HG02610 (cell line): ENCODE results near the gene ANO7.

Experiments
- ATAC-seq: cut with Tn5 transposase; IDR thresholded peaks from one replicate; pipeline ENCODE4 v1.9.1; 2021; ENCODE audit warnings: mild to moderate bottlenecking, moderate library complexity; ENCODE audit not compliant: unreplicated experiment

ANO7 gene

GRCh38 chr2:241225983-241226382 lies 37.5 kb downstream of the ANO7 start:
- ATAC-seq: no peak

DNA sequence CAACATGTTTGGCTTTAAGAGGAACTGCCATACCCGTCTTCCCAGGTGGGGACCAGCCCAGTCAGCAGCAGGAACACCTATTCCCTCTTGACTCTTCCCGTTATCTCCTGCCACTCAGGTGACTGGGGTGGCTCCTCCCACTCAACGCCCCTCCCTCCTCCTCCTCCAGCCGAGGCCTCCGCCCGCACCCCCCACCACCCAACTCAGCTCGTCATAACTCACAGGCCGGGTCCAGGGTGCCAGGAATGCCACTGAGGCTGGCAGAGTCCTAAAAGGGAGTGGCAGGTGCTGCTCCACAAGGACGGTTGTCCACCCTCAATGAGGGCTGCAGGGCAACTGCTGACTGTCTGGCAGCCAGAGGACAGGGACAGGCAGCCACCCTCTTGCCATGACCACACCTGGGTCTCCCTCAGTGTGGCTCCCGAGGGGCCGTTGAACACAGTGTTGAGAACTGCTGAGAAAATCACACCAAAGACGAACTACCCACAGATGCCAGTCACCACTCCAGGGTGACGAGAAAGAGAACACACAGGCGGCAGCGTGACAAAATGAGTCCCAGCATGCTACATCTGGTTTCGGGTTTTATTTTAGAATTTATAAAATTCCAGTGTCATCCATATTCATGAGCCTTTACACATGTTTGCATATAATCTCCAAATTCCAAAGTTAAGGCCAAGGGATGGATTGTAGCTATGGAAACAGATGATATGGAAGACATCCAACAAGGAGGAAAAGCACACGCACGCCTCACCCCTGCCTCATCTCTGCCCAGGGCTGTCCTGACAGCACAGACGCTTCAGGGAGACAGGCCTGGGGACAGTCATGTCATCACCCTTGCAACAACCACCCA lies 38.5 kb downstream of the ANO7 start:
- no peak for ATAC-seq

DNA sequence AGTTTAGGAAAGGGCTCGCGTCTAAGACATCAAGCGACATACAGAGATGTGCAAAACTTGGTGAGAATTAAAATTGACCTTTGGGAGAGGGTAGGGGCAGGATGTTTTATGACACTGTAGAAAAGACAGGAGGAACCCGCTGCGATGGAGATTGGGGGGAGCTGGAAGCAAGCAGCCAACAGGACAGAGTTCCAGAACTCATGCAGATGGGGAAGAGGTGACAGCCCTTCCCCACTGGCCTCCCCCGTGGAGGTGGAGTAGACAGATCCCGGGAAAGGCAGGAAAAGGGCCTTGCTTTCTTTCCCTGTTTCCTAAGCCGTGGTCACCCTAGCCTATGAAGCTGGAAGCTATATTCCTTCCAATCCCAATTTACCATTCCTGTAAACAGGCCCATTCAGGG lies 39.1 kb downstream of the ANO7 start:
- ATAC-seq: no peak

DNA sequence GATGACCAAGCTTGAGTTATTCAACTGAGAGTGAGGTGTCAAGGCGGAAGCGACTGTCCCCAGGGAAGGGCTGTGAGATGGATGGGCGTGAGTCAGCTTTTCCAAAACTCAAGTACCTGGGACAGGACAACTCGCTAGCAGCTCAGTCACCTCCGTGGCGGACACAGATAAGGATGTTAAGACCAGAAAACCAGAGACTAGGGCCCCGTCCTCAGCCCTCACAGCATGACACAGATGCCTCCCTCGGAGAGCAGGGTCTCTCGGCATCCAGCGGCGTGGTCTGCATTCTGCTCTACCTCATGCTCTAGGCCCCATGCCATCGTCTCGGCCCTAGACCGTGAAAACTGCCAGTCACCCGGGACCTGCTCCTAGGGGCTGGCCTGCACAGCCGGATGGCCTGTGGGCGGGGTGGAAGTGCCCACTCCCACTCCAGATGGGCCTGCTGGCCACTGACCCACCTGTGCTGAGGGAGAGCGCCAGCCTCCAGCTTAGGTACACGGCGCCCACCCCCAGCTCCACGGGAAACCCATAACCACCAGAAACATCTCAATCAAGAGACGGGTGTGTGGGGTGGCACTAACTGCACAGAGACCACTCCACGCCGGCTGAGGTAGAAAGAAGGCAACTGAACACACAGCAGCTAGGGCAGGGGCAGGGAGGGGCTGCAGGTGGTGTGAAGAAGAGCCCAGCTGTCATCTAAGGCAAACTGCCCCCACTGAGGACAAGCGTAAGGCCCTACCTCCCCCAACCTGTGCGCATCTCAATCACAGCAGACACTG lies 39.8 kb downstream of the ANO7 start:
- no peak for ATAC-seq

DNA sequence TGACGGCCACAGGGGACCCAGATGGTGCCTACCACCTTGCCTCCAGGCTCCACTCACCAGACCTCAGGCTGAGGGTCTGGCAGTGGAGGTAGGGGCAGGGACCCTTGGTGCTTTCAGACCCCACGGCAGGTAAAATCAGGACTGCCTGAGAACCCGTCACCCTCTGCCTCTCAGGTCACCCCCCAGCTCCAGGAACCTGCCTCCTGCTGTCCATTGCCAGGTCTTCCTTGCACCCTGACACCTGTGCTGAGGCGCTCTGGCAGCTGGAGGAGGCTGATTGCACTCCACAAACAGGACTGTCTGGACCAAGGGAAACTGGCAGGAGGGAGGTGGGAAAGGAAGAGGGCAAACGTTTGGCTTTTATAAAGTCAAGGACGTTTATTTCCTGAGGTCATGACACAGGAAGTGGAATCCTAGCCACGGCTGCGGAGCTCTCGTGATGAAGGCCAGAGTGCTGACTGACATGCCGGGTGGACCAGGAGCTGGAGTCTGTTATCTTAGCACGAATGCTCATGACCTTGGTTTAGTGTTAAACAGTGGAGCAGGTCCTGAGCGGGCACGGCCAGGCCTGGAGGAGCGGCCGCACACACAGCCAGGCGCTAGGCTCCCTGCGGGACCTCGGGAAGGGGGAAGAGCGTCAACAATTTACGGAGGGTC lies 40.5 kb downstream of the ANO7 start:
- no peak for ATAC-seq

GRCh38 chr2:241229563-241230401 lies 41.3 kb downstream of the ANO7 start:
- ATAC-seq: no peak

GRCh38 chr2:241230435-241230834 lies 42.0 kb downstream of the ANO7 start:
- ATAC-seq: no peak

DNA sequence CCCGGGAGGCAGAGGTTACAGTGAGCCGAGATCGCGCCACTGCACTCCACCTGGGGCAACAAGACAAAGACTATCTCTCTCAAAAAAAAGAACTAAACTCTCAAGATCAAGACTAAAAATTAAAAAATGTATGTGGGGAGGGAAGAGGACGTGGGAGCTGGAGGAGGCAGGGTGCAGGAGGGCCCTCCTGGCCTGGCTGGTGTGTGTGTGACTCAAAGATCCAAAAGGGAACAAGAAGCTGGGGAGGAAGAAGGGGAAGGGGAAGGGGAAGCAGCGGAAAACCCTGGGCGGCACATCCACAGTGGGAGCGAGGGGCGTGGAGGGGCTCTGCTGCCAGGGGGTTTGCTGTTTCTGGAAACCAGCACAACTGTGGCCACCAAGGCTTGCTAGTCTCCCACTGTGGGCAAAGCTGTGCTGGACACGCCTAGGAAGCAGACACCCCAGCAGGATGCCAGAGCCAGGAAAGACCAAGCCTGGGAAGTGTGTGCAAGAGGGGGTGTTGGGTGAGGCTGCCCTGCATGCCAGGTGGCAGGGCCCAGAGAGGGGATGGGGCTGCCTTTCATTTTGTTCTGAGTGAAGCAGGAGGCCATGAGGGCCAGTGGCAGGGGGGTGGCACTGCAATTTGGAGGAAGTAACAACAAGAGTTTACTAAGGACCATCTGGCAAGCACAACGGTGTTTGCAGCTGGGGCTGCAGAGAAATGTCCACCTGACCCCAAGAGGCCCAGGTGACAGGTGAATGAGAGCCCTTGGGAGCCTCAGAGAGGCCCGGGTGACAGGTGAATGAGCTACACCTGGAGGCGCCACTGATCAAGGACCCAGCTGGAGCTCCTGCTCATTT lies 44.5 kb downstream of the ANO7 start:
- no peak for ATAC-seq

- ATAC-seq: no peak
Measured at GRCh38 chr2:241234066-241234790, 45.8 kb downstream of the ANO7 start.

DNA sequence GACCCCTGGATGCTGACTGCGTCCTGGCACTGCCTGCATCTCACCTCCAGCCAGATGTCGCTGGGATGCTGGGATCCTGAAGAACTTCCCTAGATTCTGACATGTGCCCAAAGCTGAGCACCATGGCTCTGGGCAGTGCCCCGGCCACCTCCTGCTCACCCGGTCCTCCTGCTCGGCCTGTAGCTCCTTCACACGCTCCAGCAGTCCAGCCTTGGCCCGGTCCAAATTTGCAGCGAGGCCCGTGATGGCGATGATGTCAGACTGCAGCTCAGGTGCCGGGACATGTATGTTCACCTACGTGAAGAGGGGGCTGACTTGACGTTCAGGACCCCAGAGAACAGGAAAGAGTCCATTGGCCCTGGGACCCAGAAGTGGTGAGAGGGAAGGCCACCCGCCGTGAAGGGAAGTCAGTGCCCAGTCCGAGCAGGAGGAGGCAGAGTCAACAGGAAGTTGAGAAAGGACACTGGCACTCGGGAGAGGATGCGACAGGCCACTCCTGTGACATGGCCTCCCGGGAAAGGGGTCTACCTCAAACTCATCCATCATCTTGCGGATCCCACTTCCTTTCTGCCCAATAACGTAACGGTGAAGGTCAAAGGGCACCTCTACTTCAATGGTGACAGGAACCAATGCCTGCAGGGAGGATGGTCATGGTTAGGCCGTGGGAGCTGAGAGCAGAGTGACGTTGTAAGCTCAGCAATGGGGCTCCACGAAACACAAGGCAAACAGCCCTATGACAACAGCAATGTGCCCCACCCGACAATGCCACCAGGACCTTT lies 46.7 kb downstream of the ANO7 start:
- no peak for ATAC-seq

GRCh38 chr2:241235859-241236593 lies 47.5 kb downstream of the ANO7 start:
- ATAC-seq: no peak

GRCh38 chr2:241237047-241237446 lies 48.6 kb downstream of the ANO7 start:
- no peak for ATAC-seq

- no peak for ATAC-seq
Measured at GRCh38 chr2:241237949-241238371, 49.5 kb downstream of the ANO7 start.

- no peak for ATAC-seq
Measured at GRCh38 chr2:241238693-241239198, 50.3 kb downstream of the ANO7 start.

DNA sequence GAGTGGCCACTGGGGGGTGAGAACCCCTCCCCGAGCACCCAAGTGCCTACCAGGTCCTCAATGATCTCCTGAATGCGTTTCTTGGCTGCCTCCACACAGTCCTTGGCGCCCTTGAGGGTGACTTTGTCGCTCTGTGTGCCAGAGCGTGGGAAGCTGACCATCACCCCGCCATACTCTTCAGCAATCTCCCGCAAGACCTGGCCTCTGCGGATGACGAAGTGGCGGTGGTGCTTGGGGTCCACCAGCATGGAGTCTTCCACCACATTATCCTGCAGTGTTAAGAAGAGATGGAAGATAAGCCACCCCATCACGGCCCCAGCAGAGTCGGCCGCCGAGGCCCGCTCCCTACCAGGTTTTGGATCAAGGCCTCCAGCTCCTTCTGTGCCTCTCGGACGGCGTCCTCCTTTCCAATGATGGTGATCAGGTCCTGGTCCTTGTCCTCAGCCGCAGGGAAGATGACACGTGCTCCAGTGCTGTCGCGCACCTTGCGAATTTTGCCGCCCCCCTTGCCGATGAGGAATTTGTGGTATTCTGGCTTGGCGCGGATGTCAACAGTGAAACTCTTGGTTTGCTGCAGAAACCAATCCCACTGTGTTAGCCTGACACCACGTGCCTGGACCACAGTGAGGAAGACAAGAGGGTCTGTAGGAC lies 51.2 kb downstream of the ANO7 start:
- no peak for ATAC-seq

- no peak for ATAC-seq
Measured at GRCh38 chr2:241240320-241241004, 52.0 kb downstream of the ANO7 start.
